WTC11 (cell line): ENCODE data around the gene SYCP1. TPM values are rescaled to one million over a fixed set of nuclear protein-coding genes. Genes with fewer than 3 reads are reported as not detected.

Experiments used
- ATAC-seq: fragments of 200-7000 bp; cut with Tn5 transposase; 2 replicates; pipeline ENCODE4 v1.10.0; 2021; ENCODE audit warnings: mild to moderate bottlenecking, moderate library complexity
- CTCF ChIA-PET: fragments of 300-600 bp; sonication (Branson Sonifier 250); formaldehyde crosslinking; loops from one replicate; lab custom pipeline; 2021; ENCODE audit warnings: antibody characterized with exemption; lab: Charles Lee
- POLR2A ChIA-PET: fragments of 350-600 bp; sonication (Branson Sonifier 250); formaldehyde crosslinking; loops from one replicate; lab custom pipeline; 2021; ENCODE audit warnings: antibody characterized with exemption; lab: Charles Lee
- DNase-seq: peaks from one replicate; pipeline ENCODE4 v3.0.0; 2021; ENCODE audit warnings: low spot score
- H3K27ac Mint-ChIP-seq: 2 replicates; pipeline ENCODE4 v1.8.0; 2021; ENCODE audit warnings: mixed read lengths
- H3K27me3 Mint-ChIP-seq: 2 replicates; pipeline ENCODE4 v1.8.0; 2021; ENCODE audit warnings: low read depth, mild to moderate bottlenecking, moderate library complexity, mixed read lengths
- H3K36me3 Mint-ChIP-seq: 2 replicates; pipeline ENCODE4 v1.8.0; 2021; ENCODE audit warnings: mixed read lengths
- H3K4me1 Mint-ChIP-seq: 2 replicates; pipeline ENCODE4 v1.8.0; 2022; ENCODE audit warnings: mixed read lengths
- H3K4me3 Mint-ChIP-seq: 2 replicates; pipeline ENCODE4 v1.8.0; 2021; ENCODE audit warnings: mild to moderate bottlenecking, moderate library complexity, mixed read lengths
- H3K9me3 Mint-ChIP-seq: 2 replicates; pipeline ENCODE4 v1.8.0; 2021; ENCODE audit warnings: mixed read lengths
- FOXJ3 ChIP-seq: sonication (generic); formaldehyde crosslinking; IDR thresholded peaks from 2 replicates; pipeline ENCODE4 v1.9.0; 2021; ENCODE audit warnings: missing genetic modification reagents, mild to moderate bottlenecking, borderline replicate concordance
- NFATC4 ChIP-seq: fragments of 250-450 bp; sonication (Bioruptor Pico); IDR thresholded peaks from 2 replicates; pipeline ENCODE4 v1.9.0; 2021; ENCODE audit warnings: mild to moderate bottlenecking
- NR2C2 ChIP-seq: sonication (generic); formaldehyde crosslinking; IDR thresholded peaks from 2 replicates; pipeline ENCODE4 v1.8.0; 2022; ENCODE audit warnings: mild to moderate bottlenecking, missing genetic modification reagents
- RELA ChIP-seq: sonication (generic); formaldehyde crosslinking; IDR thresholded peaks from 2 replicates; pipeline ENCODE4 v1.8.1; 2022; ENCODE audit warnings: missing genetic modification reagents, mild to moderate bottlenecking, borderline replicate concordance
- SMAD4 ChIP-seq: sonication (generic); formaldehyde crosslinking; IDR thresholded peaks from 2 replicates; pipeline ENCODE4 v1.8.0; 2022; ENCODE audit warnings: mild to moderate bottlenecking, missing genetic modification reagents
- ZNF219 ChIP-seq: sonication (generic); formaldehyde crosslinking; IDR thresholded peaks from 2 replicates; pipeline ENCODE4 v1.8.0; 2023; ENCODE audit warnings: missing genetic modification reagents, mild to moderate bottlenecking, borderline replicate concordance
- ZNF232 ChIP-seq: sonication (generic); formaldehyde crosslinking; IDR thresholded peaks from 2 replicates; pipeline ENCODE4 v1.8.0; 2022; ENCODE audit warnings: mild to moderate bottlenecking, missing genetic modification reagents
- ZNF423 ChIP-seq: fragments of 250-450 bp; sonication (Bioruptor Pico); IDR thresholded peaks from 2 replicates; pipeline ENCODE4 v2.1.2; 2022; ENCODE audit warnings: mild to moderate bottlenecking, moderate library complexity
- ZNF671 ChIP-seq: fragments of 250-450 bp; sonication (Bioruptor Pico); IDR thresholded peaks from 2 replicates; pipeline ENCODE4 v1.8.0; 2021; ENCODE audit warnings: mild to moderate bottlenecking
- total RNA-seq: library from RNA; stranded (reverse); gene quantifications from 3 replicates; pipeline ENCODE4 v1.2.3, GENCODE V29; 2021
- TF ChIP-seq, protein P1 (sequence below): fragments of 250-450 bp; sonication (Bioruptor Pico); IDR thresholded peaks from 2 replicates; pipeline ENCODE4 v1.9.0; 2021; ENCODE audit warnings: mild to moderate bottlenecking, borderline replicate concordance
- TF ChIP-seq, protein P2 (sequence below): fragments of 250-450 bp; sonication (Bioruptor Pico); IDR thresholded peaks from 2 replicates; pipeline ENCODE4 v1.9.0; 2021; ENCODE audit warnings: mild to moderate bottlenecking
- TF ChIP-seq, protein P3 (sequence below): sonication (generic); formaldehyde crosslinking; IDR thresholded peaks from 2 replicates; pipeline ENCODE4 v1.8.1; 2022; ENCODE audit warnings: mild to moderate bottlenecking, moderate library complexity, missing genetic modification reagents
- TF ChIP-seq, protein P4 (sequence below): fragments of 200-600 bp; IDR thresholded peaks from 2 replicates; pipeline ENCODE4 v1.8.0; 2022; ENCODE audit warnings: antibody characterized with exemption
- TF ChIP-seq, protein P5 (sequence below): fragments of 250-450 bp; sonication (Bioruptor Pico); IDR thresholded peaks from 2 replicates; pipeline ENCODE4 v2.1.2; 2022; ENCODE audit warnings: mild to moderate bottlenecking, moderate library complexity
- TF ChIP-seq, protein P6 (sequence below): sonication (generic); formaldehyde crosslinking; IDR thresholded peaks from 2 replicates; pipeline ENCODE4 v1.8.0; 2022; ENCODE audit warnings: missing genetic modification reagents

Gene SYCP1
- total RNA-seq, 1 experiment from 2014 or later, result not detected

DNA sequence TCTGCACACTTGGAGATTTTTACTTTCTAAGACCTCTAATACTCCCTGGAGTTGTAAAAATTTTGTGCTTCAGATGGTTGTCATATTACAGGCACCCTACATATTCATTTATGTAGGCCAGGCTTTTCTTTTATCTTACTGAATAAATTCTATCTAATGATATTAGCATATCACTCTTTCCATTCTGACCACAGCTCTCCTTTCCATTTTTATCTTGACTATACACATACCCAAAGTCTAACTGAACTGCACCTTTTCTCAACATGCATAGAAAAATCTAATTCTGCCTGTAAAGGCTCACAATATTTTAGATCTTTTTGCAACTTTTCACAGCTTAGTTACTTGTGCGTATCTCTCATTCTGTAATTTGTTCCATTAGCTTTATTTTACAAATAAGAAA is 122.2 kb downstream of the SYCP1 start (continued):
- TF ChIP-seq, protein P1, sequence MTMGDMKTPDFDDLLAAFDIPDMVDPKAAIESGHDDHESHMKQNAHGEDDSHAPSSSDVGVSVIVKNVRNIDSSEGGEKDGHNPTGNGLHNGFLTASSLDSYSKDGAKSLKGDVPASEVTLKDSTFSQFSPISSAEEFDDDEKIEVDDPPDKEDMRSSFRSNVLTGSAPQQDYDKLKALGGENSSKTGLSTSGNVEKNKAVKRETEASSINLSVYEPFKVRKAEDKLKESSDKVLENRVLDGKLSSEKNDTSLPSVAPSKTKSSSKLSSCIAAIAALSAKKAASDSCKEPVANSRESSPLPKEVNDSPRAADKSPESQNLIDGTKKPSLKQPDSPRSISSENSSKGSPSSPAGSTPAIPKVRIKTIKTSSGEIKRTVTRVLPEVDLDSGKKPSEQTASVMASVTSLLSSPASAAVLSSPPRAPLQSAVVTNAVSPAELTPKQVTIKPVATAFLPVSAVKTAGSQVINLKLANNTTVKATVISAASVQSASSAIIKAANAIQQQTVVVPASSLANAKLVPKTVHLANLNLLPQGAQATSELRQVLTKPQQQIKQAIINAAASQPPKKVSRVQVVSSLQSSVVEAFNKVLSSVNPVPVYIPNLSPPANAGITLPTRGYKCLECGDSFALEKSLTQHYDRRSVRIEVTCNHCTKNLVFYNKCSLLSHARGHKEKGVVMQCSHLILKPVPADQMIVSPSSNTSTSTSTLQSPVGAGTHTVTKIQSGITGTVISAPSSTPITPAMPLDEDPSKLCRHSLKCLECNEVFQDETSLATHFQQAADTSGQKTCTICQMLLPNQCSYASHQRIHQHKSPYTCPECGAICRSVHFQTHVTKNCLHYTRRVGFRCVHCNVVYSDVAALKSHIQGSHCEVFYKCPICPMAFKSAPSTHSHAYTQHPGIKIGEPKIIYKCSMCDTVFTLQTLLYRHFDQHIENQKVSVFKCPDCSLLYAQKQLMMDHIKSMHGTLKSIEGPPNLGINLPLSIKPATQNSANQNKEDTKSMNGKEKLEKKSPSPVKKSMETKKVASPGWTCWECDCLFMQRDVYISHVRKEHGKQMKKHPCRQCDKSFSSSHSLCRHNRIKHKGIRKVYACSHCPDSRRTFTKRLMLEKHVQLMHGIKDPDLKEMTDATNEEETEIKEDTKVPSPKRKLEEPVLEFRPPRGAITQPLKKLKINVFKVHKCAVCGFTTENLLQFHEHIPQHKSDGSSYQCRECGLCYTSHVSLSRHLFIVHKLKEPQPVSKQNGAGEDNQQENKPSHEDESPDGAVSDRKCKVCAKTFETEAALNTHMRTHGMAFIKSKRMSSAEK (CRISPR knock-in tag), result no peak
- TF ChIP-seq, protein P2, sequence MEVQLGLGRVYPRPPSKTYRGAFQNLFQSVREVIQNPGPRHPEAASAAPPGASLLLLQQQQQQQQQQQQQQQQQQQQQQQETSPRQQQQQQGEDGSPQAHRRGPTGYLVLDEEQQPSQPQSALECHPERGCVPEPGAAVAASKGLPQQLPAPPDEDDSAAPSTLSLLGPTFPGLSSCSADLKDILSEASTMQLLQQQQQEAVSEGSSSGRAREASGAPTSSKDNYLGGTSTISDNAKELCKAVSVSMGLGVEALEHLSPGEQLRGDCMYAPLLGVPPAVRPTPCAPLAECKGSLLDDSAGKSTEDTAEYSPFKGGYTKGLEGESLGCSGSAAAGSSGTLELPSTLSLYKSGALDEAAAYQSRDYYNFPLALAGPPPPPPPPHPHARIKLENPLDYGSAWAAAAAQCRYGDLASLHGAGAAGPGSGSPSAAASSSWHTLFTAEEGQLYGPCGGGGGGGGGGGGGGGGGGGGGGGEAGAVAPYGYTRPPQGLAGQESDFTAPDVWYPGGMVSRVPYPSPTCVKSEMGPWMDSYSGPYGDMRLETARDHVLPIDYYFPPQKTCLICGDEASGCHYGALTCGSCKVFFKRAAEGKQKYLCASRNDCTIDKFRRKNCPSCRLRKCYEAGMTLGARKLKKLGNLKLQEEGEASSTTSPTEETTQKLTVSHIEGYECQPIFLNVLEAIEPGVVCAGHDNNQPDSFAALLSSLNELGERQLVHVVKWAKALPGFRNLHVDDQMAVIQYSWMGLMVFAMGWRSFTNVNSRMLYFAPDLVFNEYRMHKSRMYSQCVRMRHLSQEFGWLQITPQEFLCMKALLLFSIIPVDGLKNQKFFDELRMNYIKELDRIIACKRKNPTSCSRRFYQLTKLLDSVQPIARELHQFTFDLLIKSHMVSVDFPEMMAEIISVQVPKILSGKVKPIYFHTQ (CRISPR knock-in tag), result no peak
- no peak for TF ChIP-seq NFATC4 (CRISPR knock-in tag)

DNA sequence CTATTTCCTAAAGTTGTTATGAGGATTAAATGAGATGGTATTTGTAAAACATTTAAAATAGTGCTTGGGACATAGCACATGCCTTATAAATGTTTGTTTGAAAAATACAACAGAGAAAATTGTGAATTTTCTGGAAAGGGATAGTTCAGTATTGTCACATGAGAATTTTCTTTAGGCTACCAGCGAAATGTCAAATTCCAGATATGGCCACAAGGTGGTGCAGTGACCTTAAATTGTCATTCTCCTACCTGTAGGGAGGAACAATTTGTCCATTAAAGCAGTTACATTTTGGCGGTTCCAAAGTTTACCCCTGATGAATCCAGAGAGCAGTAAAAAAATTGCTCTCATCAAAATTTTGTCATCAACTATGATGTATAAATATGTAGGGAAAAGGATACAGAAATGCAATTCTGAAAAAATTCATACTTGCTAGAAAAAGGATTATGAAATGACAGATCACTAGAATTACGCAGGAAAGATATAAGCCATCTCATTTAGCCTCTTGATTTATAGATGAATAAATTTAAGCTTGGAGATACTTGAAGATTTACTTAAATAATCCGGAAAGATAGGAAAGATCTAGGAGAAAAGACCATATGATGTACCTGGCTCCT is 124.7 kb downstream of the SYCP1 start:
- POLR2A ChIA-PET, result no interaction called here
- TF ChIP-seq, protein P3, sequence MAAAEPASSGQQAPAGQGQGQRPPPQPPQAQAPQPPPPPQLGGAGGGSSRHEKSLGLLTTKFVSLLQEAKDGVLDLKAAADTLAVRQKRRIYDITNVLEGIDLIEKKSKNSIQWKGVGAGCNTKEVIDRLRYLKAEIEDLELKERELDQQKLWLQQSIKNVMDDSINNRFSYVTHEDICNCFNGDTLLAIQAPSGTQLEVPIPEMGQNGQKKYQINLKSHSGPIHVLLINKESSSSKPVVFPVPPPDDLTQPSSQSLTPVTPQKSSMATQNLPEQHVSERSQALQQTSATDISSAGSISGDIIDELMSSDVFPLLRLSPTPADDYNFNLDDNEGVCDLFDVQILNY (CRISPR knock-in tag), result no peak
- TF ChIP-seq, protein P4, sequence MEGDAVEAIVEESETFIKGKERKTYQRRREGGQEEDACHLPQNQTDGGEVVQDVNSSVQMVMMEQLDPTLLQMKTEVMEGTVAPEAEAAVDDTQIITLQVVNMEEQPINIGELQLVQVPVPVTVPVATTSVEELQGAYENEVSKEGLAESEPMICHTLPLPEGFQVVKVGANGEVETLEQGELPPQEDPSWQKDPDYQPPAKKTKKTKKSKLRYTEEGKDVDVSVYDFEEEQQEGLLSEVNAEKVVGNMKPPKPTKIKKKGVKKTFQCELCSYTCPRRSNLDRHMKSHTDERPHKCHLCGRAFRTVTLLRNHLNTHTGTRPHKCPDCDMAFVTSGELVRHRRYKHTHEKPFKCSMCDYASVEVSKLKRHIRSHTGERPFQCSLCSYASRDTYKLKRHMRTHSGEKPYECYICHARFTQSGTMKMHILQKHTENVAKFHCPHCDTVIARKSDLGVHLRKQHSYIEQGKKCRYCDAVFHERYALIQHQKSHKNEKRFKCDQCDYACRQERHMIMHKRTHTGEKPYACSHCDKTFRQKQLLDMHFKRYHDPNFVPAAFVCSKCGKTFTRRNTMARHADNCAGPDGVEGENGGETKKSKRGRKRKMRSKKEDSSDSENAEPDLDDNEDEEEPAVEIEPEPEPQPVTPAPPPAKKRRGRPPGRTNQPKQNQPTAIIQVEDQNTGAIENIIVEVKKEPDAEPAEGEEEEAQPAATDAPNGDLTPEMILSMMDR, result peak; percentile 69
- TF ChIP-seq, all 79 proteins: peak for 1
- Mint-ChIP-seq H3K4me3 (no peak overlapping the region), H3K36me3 (no peaks in the 10 kb centered on the region), H3K27me3 (no peaks in the 10 kb centered on the region), H3K9me3 (peaks cover 3% of the 10 kb centered on the region), H3K27ac (no peak overlapping the region), H3K4me1 (no peaks in the 10 kb centered on the region)
- CTCF ChIA-PET, result interaction anchor here (1.0 to 1.6 kb wide), 4 partner anchors 9 to 133 kb away, joined by 3 to 13 read pairs (median 8); no protein-coding TSS in a partner anchor
- DNase-seq (peak; percentile 77), ATAC-seq (no peak)

DNA sequence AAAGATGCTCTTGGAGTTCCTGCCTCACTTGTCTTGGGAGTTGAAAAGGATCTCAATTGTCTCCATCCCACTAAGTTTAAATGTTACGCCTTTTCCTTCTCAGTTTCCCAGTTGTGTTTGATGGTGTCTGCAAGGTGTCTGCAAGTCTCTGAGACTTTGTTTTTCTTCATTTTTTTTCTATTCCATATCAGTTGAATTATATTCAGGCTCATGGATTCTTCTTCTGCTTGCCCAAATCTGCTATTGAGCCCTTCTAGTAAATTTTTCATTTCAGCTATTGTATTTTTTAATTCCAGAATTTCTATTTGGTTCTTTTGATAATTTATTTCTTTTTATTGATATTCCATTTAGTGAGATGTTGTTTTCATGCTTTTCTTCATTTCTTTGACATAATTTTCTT is 127.6 kb downstream of the SYCP1 start:
- no peak for ATAC-seq
- Mint-ChIP-seq H3K4me3 (no peak overlapping the region), H3K36me3 (no peaks in the 10 kb centered on the region), H3K4me1 (no peaks in the 10 kb centered on the region)
- POLR2A ChIA-PET, result no interaction called here
- TF ChIP-seq SMAD4 (CRISPR knock-in tag), result no peak
- TF ChIP-seq, protein P5, sequence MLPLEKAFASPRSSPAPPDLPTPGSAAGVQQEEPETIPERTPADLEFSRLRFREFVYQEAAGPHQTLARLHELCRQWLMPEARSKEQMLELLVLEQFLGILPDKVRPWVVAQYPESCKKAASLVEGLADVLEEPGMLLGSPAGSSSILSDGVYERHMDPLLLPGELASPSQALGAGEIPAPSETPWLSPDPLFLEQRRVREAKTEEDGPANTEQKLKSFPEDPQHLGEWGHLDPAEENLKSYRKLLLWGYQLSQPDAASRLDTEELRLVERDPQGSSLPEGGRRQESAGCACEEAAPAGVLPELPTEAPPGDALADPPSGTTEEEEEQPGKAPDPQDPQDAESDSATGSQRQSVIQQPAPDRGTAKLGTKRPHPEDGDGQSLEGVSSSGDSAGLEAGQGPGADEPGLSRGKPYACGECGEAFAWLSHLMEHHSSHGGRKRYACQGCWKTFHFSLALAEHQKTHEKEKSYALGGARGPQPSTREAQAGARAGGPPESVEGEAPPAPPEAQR, result no peak
- TF ChIP-seq, protein P6, sequence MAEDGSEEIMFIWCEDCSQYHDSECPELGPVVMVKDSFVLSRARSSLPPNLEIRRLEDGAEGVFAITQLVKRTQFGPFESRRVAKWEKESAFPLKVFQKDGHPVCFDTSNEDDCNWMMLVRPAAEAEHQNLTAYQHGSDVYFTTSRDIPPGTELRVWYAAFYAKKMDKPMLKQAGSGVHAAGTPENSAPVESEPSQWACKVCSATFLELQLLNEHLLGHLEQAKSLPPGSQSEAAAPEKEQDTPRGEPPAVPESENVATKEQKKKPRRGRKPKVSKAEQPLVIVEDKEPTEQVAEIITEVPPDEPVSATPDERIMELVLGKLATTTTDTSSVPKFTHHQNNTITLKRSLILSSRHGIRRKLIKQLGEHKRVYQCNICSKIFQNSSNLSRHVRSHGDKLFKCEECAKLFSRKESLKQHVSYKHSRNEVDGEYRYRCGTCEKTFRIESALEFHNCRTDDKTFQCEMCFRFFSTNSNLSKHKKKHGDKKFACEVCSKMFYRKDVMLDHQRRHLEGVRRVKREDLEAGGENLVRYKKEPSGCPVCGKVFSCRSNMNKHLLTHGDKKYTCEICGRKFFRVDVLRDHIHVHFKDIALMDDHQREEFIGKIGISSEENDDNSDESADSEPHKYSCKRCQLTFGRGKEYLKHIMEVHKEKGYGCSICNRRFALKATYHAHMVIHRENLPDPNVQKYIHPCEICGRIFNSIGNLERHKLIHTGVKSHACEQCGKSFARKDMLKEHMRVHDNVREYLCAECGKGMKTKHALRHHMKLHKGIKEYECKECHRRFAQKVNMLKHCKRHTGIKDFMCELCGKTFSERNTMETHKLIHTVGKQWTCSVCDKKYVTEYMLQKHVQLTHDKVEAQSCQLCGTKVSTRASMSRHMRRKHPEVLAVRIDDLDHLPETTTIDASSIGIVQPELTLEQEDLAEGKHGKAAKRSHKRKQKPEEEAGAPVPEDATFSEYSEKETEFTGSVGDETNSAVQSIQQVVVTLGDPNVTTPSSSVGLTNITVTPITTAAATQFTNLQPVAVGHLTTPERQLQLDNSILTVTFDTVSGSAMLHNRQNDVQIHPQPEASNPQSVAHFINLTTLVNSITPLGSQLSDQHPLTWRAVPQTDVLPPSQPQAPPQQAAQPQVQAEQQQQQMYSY (CRISPR knock-in tag), result no peak
- TF ChIP-seq ZNF219 (CRISPR knock-in tag), result no peak
- no peak for TF ChIP-seq ZNF671
- TF ChIP-seq ZNF423, result no peak
- no peak for TF ChIP-seq RELA (CRISPR knock-in tag)
- TF ChIP-seq NR2C2 (CRISPR knock-in tag), result no peak
- TF ChIP-seq ZNF232 (CRISPR knock-in tag), result no peak
- TF ChIP-seq FOXJ3, result no peak
- TF ChIP-seq, all 79 proteins: peak for 0
- CTCF ChIA-PET, result no interaction called here
- Mint-ChIP-seq H3K27ac (no peak overlapping the region), H3K9me3 (peaks cover 6% of the 10 kb centered on the region), H3K27me3 (no peaks in the 10 kb centered on the region)
- DNase-seq, result no peak
